HG03139 (cell line): ENCODE data around the gene FARSA.
"Not testable (repeated sequence)": the region's sequence is repeated elsewhere in the genome, so short reads cannot be mapped to it uniquely, and the experiment has no call there.

Experiments used
- ATAC-seq: cut with Tn5 transposase; IDR thresholded peaks from one replicate; pipeline ENCODE4 v1.9.1; 2021; ENCODE audit not compliant: unreplicated experiment

The FARSA gene

DNA sequence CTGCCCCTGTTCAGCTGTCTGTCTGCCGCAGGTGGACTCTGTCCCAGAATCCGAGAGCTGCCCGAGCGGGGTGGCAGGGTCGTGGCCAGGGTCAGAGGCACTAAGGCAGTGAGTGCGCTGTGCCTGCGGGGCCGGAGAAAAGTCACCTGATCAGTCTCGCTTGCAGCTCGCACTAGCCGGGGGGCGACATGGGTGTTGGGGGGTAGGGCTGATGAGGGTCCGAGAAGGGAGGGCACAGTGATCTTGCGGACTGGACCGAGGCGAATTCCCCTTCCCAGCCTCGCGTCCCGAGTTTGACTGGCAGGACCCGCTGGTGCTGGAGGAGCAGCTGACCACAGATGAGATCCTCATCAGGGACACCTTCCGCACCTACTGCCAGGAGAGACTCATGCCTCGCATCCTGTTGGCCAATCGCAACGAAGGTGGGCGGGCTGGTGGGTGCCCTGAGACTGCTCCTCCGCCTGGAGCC lies 41.9 kb downstream of the FARSA start:
- ATAC-seq, result no peak

GRCh38 chr19:12890787-12891552 lies 42.5 kb downstream of the FARSA start, which contains the start of gene GCDH:
TSS of gene GCDH (plus strand) at chr19:12891160. CDS start at chr19:12891305, 145 bp downstream.
- ATAC-seq, result peak; percentile 83

GRCh38 chr19:12890299-12890786 lies 43.2 kb downstream of the FARSA start:
- ATAC-seq, result not testable (repeated sequence)

- no peak for ATAC-seq
These were observed 45.4 kb downstream of the FARSA start for GRCh38 chr19:12888006-12888603.

DNA sequence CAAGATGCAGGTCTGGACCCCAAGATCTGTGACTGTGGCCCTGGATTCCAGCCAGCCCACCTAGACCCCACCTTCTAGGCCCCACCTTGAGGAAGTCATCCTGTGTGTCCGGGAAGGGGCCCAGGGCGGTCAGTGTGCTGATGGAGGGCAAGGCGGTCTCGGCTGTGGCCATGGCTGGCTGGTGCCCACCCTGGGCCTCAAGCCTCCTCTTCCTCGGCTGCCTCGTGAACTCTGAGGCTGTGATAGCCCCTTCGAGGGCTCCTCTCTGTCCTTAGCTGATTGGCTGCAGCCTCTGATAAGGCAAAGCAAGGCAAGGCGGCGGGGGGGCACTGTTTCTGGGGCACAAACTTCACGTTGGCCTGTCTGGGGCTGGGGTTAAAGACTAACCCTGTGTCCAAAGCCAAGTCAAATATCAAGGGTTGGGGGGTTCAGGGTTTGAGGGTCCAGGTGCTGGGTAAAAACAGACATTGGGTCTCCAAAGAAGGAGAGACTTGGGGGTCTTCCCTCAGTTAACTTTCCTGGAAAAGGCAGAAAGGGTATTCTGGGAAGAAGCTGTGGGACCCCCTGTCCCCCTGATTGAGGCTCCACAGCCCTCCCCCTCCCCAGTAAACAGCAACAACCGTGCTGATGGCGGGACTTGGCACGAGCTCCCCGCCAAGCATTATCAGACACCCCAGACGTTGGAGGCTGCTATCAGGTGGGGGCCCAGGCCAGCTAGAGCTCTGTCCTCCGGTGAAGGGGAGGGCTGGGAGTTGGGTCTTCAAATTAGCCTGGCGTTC lies 46.4 kb downstream of the FARSA start, which contains the start of gene KLF1:
Gene KLF1 (minus strand): TSS at position 233 of the 779 bp plus-strand sequence. CDS start 61 bp downstream, at position 172.
- ATAC-seq, result no peak

- ATAC-seq, result no peak
These were observed 46.9 kb downstream of the FARSA start for GRCh38 chr19:12886651-12886968.

GRCh38 chr19:12885749-12886650 lies 47.5 kb downstream of the FARSA start:
- ATAC-seq, result no peak

DNA sequence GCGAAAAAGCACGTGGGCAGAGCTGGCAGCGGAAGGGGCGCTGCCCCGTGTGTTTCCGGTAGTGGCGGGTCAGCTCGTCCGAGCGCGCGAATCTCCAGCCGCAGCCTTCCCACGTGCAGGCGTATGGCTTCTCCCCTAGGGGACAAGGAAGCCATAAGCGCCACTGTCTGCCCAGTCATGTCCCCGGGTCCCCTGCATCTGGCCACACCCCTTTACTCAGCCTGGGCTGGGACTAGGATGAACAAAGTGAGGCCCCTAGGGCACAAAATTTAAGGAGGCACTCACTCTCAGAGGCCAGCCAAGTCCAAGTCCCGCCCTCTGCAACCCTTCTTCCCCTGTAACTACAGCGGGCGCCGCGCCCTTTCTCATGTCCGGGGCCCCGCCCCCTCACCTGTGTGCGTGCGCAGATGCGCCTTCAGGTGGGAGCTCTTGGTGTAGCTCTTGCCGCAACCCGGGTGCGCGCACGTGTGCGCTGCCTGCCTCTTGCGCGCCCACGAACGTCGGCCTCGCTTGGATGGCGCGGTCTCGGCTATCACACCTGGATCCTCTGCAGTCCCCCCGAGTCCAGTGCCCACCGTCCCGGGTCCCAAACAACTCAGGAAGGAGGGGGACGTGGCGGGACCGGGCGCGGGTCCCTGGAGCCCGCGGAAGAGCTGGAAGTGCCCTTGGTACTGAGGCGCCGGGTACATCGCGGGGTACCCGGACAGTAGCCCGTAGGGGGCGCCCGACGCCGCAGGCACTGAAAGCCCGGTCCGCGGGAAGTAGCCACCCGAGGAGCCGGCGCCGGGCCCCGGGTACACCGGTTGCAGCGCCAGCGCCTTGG lies 48.4 kb downstream of the FARSA start:
- ATAC-seq, result no peak

GRCh38 chr19:12884627-12884925 lies 48.9 kb downstream of the FARSA start:
- no peak for ATAC-seq

DNA sequence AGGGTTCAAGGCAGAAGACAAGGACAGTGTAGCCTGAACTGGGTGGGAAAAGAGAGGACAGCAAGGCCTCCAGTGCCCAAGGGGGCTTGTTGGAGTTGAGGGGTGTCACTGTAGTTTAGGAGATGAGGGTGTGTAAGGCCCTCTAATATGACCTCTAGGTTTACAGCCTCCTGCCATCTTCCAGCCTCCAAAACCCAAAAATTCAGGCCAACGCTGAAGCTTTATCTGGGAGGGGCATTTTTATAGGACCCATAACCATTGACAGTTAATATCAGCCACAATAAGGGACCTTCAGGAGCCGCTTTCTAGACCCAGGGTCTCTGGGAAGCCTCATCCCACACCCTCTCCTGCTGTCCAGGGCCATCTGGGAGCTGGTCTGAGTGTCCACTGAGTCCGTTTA lies 49.3 kb downstream of the FARSA start:
- no peak for ATAC-seq

- ATAC-seq, result no peak
These were observed 50.9 kb downstream of the FARSA start for GRCh38 chr19:12882589-12882988.

GRCh38 chr19:12881172-12881808 lies 52.2 kb downstream of the FARSA start, which contains the start of gene DNASE2:
TSS of gene DNASE2 (minus strand) at chr19:12881449. CDS start at chr19:12881375, 74 bp downstream.
- peak; percentile 74 for ATAC-seq

GRCh38 chr19:12880551-12881171 lies 52.9 kb downstream of the FARSA start:
- ATAC-seq, result peak; percentile 15

DNA sequence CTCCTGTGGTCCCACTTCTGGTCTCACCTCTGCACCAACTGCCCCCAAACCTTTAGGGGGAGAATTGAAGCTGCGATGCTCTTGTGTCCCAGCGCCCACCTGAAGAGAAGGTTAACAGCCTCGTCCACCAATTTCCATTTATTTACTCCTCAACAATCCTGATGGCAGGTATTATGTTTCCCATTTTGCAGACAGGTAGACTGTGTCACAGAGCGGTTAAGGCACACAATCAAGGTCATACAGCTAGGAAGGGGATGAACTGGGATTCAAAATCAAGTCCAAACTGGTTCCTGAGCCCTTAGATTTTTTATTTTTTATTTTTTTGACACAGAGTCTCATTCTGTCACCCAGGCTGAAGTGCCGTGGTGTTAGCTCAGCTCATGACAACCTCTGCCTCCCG lies 58.4 kb downstream of the FARSA start:
- no peak for ATAC-seq

DNA sequence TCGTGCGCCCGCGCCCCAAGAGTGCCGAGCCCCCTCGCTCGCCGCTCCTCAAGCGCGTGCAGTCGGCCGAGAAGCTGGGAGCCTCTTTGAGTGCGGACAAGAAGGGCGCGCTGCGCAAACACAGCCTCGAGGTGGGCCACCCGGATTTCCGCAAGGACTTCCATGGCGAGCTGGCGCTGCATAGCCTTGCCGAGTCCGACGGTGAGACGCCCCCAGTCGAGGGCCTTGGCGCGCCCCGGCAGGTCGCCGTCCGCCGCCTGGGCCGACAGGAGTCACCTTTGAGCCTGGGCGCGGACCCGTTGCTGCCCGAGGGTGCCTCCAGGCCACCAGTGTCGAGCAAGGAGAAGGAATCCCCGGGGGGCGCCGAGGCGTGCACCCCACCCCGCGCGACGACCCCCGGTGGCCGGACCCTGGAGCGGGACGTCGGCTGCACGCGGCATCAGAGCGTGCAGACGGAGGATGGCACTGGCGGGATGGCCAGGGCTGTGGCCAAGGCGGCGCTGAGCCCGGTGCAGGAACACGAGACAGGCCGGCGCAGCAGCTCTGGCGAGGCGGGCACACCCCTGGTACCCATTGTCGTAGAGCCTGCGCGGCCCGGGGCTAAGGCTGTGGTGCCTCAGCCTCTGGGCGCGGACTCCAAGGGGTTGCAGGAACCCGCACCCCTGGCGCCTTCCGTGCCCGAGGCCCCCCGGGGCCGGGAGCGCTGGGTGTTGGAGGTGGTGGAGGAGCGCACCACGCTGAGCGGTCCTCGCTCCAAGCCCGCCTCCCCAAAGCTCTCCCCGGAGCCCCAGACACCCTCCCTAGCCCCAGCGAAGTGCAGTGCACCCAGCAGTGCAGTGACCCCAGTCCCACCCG lies 59.4 kb downstream of the FARSA start:
- ATAC-seq, result no peak

GRCh38 chr19:12872941-12873890 lies 60.3 kb downstream of the FARSA start:
- ATAC-seq, result no peak
